K562 (cell line): ENCODE measurements around the gene PPP1R16B.

Experiments
- KHSRP ChIP-seq: fragments of 450-650 bp; IDR thresholded peaks from 2 replicates; pipeline ENCODE4 v1.6.1; 2017
- MAZ ChIP-seq, 2 experiments: fragments of 450-650 bp in 1 of 2; sonication (generic) in 1 of 2; formaldehyde crosslinking; IDR thresholded peaks in 1 of 2; conservative IDR thresholded peaks in 1 of 2; 2 replicates each; pipeline versions ENCODE4 v1.4.0 to v1.5.0; 2020; ENCODE audit warnings: mild to moderate bottlenecking in 1 of 2, missing genetic modification reagents in 1 of 2
- NCOA4 ChIP-seq: fragments of 450-650 bp; IDR thresholded peaks from 2 replicates; pipeline ENCODE4 v1.6.1; 2018; ENCODE audit warnings: mild to moderate bottlenecking; ENCODE audit not compliant: partially characterized antibody
- POLR2AphosphoS2 ChIP-seq: IDR thresholded peaks from 2 replicates; pipeline ENCODE4 v1.6.1; 2012; ENCODE audit warnings: low read length, improper control_type of control experiment
- RBM17 ChIP-seq: fragments of 200-400 bp; formaldehyde crosslinking; IDR thresholded peaks from 2 replicates; pipeline ENCODE4 v1.6.1; 2017; ENCODE audit warnings: low read depth, mild to moderate bottlenecking, low read length, borderline replicate concordance
- TBL1XR1 ChIP-seq, 2 experiments: IDR thresholded peaks; 2 replicates each; pipeline ENCODE4 v1.6.1; 2012; ENCODE audit warnings: improper control_type of control experiment in 2 of 2, low read length in 2 of 2, mild to moderate bottlenecking in 1 of 2
- TCF7 ChIP-seq: sonication (generic); IDR thresholded peaks from 2 replicates; pipeline ENCODE4 v1.6.1; 2016; ENCODE audit warnings: antibody characterized with exemption, borderline replicate concordance
- ZC3H8 ChIP-seq: fragments of 450-650 bp; IDR thresholded peaks from 2 replicates; pipeline ENCODE4 v1.6.1; 2017
- ZFX ChIP-seq: sonication (generic); formaldehyde crosslinking; IDR thresholded peaks from 2 replicates; pipeline ENCODE4 v1.8.0; 2022; ENCODE audit warnings: mild to moderate bottlenecking, missing genetic modification reagents, moderate library complexity
- ZNF232 ChIP-seq: sonication (generic); formaldehyde crosslinking; IDR thresholded peaks from 2 replicates; pipeline ENCODE4 v1.8.0; 2022; ENCODE audit warnings: mild to moderate bottlenecking, missing genetic modification reagents
- ZNF57 ChIP-seq: fragments of 450-650 bp; formaldehyde crosslinking; IDR thresholded peaks from 2 replicates; pipeline ENCODE4 v1.4.0; 2020; ENCODE audit warnings: mild to moderate bottlenecking, moderate library complexity
- TF ChIP-seq, protein P1 (sequence below), 3 experiments: IDR thresholded peaks in 2 of 3; conservative IDR thresholded peaks in 1 of 3; 2 replicates each; pipeline ENCODE4 v1.5.1; 2011 to 2012; ENCODE audit warnings: low read length in 3 of 3, mild to moderate bottlenecking in 3 of 3, control low read depth in 2 of 3, improper control_type of control experiment in 1 of 3, inconsistent platforms in 1 of 3, low read depth in 1 of 3, mixed read lengths in 1 of 3, moderate library complexity in 1 of 3; ENCODE audit not compliant: insufficient read depth in 2 of 3
- TF ChIP-seq, protein P2 (sequence below): fragments of 200-800 bp; sonication (Bioruptor generic); IDR thresholded peaks from 2 replicates; pipeline ENCODE4 v1.6.1; 2017; ENCODE audit warnings: missing genetic modification characterization, missing compliant biosample characterization

DNA sequence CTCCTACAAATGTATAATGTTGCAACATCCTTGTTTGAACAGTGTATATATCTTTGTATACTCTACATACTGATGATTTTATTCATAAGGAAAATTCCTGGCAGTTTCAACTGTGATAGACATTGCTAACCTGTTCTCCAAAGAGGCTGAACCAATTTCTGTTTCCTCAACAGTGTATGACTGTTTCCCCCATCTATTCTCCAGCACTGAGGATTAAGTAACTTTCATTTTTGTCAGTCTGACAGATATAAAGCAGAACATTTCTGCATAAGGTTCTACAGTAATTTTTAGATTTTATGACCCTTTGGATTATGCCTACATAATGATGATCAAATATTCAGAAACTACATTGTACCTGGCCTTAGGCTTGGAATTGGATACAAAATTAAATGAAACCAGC lies 9.9 kb downstream of the PPP1R16B start:
- TF ChIP-seq ZC3H8 (no peak), TCF7 (no peak), RBM17 (no peak), MAZ (CRISPR knock-in tag; conservative IDR thresholded peaks at IDR 0.05 in 1 of 2, IDR thresholded peaks at IDR 0.05 in 1 of 2) (no peak), ZFX (CRISPR knock-in tag) (no peak), KHSRP (no peak), ZNF232 (CRISPR knock-in tag) (no peak), POLR2AphosphoS2 (no peak), ZNF57 (CRISPR knock-in tag) (no peak), TBL1XR1 (IDR thresholded peaks at IDR 0.05; ENCODE audit: low read length in 2 of 2) (no peak), NCOA4 (no peak)
- TF ChIP-seq, protein P1, sequence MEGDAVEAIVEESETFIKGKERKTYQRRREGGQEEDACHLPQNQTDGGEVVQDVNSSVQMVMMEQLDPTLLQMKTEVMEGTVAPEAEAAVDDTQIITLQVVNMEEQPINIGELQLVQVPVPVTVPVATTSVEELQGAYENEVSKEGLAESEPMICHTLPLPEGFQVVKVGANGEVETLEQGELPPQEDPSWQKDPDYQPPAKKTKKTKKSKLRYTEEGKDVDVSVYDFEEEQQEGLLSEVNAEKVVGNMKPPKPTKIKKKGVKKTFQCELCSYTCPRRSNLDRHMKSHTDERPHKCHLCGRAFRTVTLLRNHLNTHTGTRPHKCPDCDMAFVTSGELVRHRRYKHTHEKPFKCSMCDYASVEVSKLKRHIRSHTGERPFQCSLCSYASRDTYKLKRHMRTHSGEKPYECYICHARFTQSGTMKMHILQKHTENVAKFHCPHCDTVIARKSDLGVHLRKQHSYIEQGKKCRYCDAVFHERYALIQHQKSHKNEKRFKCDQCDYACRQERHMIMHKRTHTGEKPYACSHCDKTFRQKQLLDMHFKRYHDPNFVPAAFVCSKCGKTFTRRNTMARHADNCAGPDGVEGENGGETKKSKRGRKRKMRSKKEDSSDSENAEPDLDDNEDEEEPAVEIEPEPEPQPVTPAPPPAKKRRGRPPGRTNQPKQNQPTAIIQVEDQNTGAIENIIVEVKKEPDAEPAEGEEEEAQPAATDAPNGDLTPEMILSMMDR (IDR thresholded peaks at IDR 0.05 in 2 of 3, conservative IDR thresholded peaks at IDR 0.05 in 1 of 3; ENCODE audit: insufficient read depth in 2 of 3, low read depth in 1 of 3, low read length in 3 of 3) = no peak
- TF ChIP-seq, protein P2, sequence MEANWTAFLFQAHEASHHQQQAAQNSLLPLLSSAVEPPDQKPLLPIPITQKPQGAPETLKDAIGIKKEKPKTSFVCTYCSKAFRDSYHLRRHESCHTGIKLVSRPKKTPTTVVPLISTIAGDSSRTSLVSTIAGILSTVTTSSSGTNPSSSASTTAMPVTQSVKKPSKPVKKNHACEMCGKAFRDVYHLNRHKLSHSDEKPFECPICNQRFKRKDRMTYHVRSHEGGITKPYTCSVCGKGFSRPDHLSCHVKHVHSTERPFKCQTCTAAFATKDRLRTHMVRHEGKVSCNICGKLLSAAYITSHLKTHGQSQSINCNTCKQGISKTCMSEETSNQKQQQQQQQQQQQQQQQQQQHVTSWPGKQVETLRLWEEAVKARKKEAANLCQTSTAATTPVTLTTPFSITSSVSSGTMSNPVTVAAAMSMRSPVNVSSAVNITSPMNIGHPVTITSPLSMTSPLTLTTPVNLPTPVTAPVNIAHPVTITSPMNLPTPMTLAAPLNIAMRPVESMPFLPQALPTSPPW (CRISPR knock-in tag) = no peak
